ENCODE measurements around the gene CDK14.

Gene CDK14

GRCh38 chr7:90680484-90680883 lies 84.4 kb downstream of the CDK14 start:
- no peak for DNase-seq (ENCODE audit: low spot score)

- no peak for DNase-seq (ENCODE audit: low spot score)
These were observed 85.4 kb downstream of the CDK14 start for GRCh38 chr7:90681336-90682022.

- DNase-seq (ENCODE audit: low spot score) = no peak
These were observed 90.0 kb downstream of the CDK14 start for GRCh38 chr7:90686146-90686545.

GRCh38 chr7:90688810-90689209 lies 92.7 kb downstream of the CDK14 start:
- DNase-seq (ENCODE audit: low spot score) = no peak

GRCh38 chr7:90689260-90689659 lies 93.1 kb downstream of the CDK14 start:
- DNase-seq (ENCODE audit: low spot score) = no peak

GRCh38 chr7:90690159-90690858 lies 94.2 kb downstream of the CDK14 start:
- no peak for DNase-seq (ENCODE audit: low spot score)

- no peak for DNase-seq (ENCODE audit: low spot score)
These were observed 96.3 kb downstream of the CDK14 start for GRCh38 chr7:90692396-90692795.

GRCh38 chr7:90692947-90693346 lies 96.8 kb downstream of the CDK14 start:
- DNase-seq (ENCODE audit: low spot score) = no peak

GRCh38 chr7:90693939-90694338 lies 97.8 kb downstream of the CDK14 start:
- no peak for DNase-seq (ENCODE audit: low spot score)

- no peak for DNase-seq (ENCODE audit: low spot score)
These were observed 102.5 kb downstream of the CDK14 start for GRCh38 chr7:90698616-90699015.

GRCh38 chr7:90701021-90701420 lies 104.9 kb downstream of the CDK14 start:
- DNase-seq (ENCODE audit: low spot score) = no peak

- DNase-seq (ENCODE audit: low spot score) = no peak
These were observed 105.7 kb downstream of the CDK14 start for GRCh38 chr7:90701771-90702170.

- no peak for DNase-seq (ENCODE audit: low spot score)
These were observed 109.4 kb downstream of the CDK14 start for GRCh38 chr7:90705391-90706071.

- no peak for DNase-seq (ENCODE audit: low spot score)
These were observed 110.1 kb downstream of the CDK14 start for GRCh38 chr7:90706072-90706716.

GRCh38 chr7:90708841-90709317 lies 112.8 kb downstream of the CDK14 start:
- peak; percentile 23 for DNase-seq (ENCODE audit: low spot score)

- DNase-seq (ENCODE audit: low spot score) = peak; percentile 21
These were observed 113.7 kb downstream of the CDK14 start for GRCh38 chr7:90709501-90710465.

- DNase-seq (ENCODE audit: low spot score) = no peak
These were observed 114.3 kb downstream of the CDK14 start for GRCh38 chr7:90710466-90710850.

GRCh38 chr7:90713628-90714027 lies 117.5 kb downstream of the CDK14 start:
- no peak for DNase-seq (ENCODE audit: low spot score)

- no peak for DNase-seq (ENCODE audit: low spot score)
These were observed 118.9 kb downstream of the CDK14 start for GRCh38 chr7:90715067-90715466.

- no peak for DNase-seq (ENCODE audit: low spot score)
These were observed 121.4 kb downstream of the CDK14 start for GRCh38 chr7:90717296-90718060.

- no peak for DNase-seq (ENCODE audit: low spot score)
These were observed 123.0 kb downstream of the CDK14 start for GRCh38 chr7:90719155-90719554.

All from kidney capillary endothelial cell (primary cell).